Measurements from ENCODE around the gene TMX2.
"Not testable (repeated sequence)": the region's sequence is repeated elsewhere in the genome, so short reads cannot be mapped to it uniquely, and the experiment has no call there.

The TMX2 gene

DNA sequence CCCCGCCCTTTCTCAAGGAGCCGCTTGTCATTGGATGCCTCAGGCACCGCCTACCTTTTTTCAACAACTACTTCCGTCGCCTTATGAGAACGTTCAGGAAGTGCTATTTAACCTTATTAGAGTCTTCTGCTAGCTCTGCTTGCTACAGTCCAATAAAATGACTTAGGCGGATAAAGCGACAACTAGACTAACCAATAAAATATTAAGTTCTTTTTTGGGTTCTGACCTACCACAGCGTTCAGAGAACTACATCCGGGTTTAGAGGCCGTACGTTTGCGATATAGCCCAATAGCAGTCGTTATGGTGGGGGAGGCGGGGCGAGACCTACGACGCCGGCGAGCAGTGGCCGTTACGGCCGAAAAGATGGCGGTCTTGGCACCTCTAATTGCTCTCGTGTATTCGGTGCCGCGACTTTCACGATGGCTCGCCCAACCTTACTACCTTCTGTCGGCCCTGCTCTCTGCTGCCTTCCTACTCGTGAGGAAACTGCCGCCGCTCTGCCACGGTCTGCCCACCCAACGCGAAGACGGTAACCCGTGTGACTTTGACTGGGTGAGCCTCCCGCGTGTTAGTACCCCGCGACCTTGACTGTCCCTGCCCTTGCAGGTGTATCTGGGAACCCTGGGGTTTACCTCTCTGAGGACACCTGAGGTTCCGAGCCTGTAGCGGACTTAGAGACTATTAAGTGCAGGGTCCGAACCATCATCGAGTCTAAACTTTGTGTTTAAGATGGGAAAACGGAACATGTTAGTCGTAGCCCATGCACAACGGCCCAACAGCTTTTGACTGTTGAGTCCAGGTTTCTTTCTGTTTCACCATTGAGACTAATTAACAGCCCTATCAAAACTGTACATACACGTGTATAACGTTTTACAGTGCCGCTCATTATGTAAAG, at the start of gene TMX2:
Gene TMX2 (plus strand): TSS at position 338 of the 895 bp plus-strand sequence. CDS start 26 bp downstream, at position 364.
- DNase-seq, result peak; percentile 94 to 100

DNA sequence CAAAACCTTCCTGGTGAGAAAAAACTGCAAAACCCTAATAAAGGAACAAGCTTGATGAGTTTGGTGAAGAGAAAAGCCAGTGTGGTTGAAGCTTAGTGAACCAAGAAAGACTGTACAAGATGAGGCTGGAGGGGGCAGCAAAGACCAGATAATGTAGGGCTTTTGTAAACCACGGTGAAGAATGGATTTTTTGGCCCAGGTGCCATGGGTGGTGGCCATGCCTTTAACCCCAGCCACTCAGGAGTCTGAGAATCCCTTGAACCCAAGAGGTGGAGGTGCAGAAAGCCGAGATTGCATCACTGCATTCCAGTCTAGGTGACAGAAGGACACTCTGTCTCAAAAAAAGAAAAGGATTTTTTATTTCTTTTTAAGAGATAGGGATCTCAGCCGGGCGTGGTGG, 49.5 kb upstream of the TMX2 start:
- peak in 1 of 2 experiments; percentile 30 for DNase-seq

GRCh38 chr11:57663975-57664374, 48.4 kb upstream of the TMX2 start:
- DNase-seq, result no peak

DNA sequence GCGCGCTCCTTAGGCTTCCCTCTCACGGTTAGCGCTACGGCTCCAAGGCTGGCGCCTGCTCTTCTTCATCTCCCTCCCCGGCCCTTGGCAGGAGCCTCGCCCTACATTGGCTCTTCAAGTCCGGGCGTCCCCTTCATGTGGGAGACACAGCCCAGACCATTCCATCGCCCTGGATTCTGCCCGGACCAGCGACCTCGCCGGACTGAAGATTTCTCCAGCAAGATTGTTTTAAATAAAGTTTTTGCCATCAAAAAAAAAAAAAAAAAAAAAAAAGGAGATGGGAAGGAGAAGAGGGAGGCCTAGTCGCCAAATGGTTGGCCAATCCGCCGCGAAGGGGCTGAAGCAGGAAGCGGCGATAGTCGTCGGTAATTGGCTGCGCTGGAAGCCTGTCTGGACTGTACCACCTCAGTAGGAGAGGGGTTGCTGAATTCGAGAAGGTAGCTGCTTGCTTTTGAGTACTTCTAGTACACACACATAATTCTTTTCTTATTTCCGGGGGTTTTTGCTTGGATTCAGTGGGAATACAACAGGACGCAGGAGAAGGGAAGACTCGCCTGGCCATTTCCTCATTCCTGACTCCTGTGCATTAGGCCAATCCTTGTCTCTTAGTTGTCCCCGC, 45.2 kb upstream of the TMX2 start:
- DNase-seq, result peak; percentile 96 to 98

GRCh38 chr11:57667736-57668433, 44.5 kb upstream of the TMX2 start, which contains the start of gene ZDHHC5:
TSS of gene ZDHHC5 (plus strand) at chr11:57668114. CDS start at chr11:57673091, 4,977 bp downstream.
- peak; percentile 96 to 98 for DNase-seq

- peak in 1 of 2 experiments; percentile 27 for DNase-seq
These were observed 44.0 kb upstream of the TMX2 start for GRCh38 chr11:57668434-57668782.

- no peak for DNase-seq
These were observed 38.1 kb upstream of the TMX2 start for GRCh38 chr11:57674251-57674650.

DNA sequence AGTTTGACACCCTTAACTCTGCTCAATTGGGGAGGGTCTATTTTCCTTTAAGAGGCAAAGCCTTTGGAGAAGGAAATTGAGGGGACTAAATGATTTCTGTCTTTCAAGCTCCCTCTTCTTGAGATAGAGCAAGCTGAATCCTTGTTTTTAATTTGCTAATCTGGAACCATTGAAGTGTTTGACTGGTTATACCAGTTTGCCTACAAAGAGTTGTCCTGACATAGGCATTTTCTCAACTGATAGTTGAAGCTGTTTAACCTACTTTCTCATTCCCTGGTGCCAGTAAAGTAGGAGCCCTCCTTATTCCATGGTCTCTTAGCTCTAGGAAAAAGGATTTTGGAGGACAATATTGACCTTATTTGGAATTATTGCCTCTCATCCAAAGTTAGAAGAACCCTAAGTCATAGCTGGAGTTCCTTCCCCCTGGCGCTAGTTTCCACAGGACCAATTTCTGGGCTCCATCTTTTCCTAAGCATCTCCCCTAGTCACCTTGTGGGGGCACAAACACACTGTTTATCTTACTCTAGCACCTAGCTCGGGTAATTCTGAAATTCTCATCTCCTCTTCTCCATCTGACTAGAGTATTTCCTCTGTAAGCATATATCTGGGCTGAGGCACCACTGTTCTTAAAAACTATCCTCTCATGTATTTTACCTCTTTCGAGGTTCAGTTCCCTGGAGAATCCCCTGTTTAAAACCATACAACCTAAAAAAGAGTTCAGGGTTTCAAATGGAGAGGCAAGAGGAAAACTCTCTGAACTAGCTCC, 37.0 kb upstream of the TMX2 start:
- DNase-seq, result no peak

DNA sequence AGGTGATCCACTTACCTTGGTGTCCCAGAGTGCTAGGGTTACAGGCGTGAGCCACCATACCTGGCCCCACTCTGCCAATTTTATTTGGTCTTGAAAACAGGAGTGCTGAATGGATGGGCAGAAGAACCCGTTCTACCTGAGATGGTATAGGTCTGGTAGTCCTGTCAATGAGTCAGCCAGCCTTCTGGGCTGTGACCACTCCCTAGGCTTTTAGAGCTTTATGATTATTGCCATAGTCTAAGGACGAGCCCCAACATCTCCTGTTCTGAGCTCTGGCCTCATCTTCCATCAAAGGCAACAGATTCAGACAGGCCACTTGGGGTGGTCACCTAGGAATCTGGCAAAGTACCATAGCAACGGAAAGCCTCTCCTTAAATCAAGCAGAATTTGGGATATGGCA, 33.0 kb upstream of the TMX2 start:
- no peak for DNase-seq

GRCh38 chr11:57680552-57680874, 31.9 kb upstream of the TMX2 start:
- no peak for DNase-seq

DNA sequence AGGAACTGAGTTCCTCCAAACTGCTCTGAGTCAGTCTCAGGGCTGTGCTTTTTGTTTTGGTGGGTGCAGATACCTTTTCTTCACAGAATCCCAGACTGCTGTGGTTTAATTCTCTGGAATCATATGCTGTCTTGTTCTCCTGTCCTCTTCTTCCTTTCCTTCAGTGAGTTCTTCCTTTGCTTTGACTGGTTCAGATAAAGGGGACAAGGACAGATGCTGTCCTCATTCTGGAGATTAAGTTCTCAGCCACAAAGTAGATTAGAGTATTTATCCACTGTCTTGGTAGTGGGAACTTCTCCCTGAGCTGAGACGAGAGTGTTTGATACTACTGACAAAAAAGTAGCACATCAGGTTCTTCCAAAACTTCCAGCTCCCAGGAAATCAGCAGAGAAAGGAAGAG, 31.2 kb upstream of the TMX2 start:
- no peak for DNase-seq

DNA sequence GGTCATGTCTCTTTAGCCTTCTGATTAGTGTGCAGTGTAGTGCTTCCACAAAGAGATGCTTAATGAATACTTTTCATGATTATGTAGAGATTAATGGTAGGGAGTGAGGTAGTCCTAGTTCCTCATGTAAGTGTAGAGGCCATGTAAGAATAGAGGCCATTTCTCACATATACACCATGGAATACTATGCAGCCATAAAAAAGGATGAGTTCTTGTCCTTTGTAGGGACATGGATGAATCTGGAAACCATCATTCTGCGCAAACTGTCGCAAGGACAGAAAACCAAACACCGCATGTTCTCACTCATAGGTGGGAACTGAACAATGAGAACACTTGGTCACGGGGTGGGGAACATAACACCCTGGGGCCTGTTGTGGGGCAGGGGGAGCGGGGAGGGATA, 21.9 kb upstream of the TMX2 start:
- not testable (repeated sequence) for DNase-seq

DNA sequence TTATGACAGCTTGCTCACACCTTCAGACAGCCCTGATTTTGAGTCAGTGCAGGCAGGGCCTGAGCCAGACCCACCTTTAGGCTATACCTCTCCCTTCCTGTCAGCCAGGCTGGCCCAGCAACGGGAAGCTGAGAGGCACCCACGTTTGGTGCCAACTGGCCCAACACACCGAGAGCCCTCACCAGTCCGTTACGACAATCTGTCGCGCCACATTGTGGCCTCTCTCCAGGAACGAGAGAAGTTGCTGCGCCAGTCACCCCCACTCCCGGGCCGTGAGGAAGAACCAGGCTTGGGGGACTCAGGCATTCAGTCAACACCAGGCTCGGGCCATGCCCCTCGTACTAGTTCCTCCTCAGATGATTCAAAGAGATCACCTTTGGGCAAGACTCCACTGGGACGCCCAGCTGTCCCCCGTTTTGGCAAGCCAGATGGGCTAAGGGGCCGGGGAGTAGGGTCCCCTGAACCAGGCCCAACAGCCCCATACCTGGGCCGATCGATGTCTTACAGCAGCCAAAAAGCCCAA, 13.5 kb upstream of the TMX2 start:
- DNase-seq, result no peak

DNA sequence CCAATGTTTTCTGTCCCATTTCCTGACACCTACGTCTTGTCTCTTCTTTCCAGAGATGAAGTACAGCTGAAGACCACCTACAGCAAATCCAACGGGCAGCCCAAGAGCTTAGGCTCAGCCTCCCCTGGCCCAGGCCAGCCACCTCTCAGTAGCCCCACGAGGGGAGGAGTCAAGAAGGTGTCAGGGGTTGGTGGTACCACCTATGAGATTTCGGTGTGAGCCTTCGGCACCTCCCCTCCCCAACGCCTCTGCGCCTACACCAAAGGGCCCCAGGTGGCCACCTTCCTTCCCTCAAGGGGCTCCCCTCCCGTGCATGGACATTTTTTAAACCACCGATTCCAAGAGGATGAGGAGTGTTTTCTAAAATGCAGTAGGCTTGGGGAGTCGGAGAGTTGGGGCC, 12.6 kb upstream of the TMX2 start:
- DNase-seq, result no peak

GRCh38 chr11:57700425-57700824, 12.0 kb upstream of the TMX2 start:
- no peak for DNase-seq

GRCh38 chr11:57703341-57703740, 9.1 kb upstream of the TMX2 start:
- no peak for DNase-seq

DNA sequence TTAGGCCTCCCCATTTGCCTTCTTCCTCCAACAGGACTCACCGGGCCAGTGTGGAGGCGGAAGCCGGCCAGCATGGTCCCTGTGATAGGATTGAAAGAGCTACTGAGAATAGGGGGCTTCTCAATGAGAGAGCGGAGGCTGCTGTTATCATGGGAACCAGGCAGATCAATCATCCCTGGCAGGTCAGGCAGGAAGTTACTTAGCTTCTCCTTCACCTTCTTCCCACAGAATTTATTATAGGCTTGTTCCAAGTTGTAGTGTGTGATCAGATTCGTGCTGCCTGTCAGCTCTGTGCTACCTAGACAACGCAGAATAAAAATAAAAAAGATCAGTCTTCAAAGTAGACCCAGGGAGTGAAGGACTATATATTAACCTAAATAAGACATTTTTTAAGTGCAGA, 7.5 kb upstream of the TMX2 start:
- no peak for DNase-seq

DNA sequence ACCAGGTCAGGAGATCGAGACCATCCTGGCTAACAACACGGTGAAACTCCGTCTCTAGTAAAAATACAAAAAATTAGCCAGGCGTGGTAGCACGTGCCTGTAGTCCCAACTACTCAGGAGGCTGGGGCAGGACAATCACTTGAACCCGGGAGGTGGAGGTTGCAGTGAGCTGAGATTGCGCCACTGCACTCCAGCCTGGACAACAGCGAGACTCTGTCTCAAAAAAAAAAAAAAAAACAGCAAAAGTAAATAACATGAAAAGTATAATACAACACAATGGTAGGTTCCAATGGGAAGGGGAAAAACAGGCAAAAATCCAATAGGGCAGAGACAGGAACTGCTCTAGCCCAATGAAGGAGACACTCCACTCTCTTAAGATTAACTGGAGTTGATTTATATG, 7.0 kb upstream of the TMX2 start:
- DNase-seq, result not testable (repeated sequence)

DNA sequence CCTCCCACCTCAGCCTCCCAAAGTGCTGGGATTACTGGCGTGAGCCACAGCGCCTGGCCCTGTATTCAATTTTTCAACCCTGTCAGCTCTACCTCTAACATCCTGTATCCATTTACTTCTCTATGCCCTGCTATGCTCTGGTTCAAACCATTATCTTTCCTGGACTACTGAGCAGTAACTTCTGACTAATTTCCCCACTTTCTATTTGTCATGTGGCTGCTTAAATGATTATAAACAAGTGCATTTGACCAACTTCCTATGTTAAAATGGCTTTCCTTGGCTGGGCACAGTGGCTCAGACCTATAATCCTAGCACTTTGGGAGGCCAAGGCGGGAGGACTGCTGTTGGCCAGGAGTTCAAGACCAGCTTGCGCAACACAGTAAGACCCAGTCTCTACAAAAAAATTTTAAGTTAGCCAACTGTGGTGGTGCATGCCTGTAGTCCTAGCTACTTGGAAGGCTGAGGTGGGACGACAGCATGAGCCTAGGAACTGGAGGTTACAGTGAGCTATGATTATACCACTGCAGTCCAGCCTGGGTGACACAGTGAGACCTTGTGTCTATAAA, 2.5 kb upstream of the TMX2 start:
- DNase-seq, result no peak

- DNase-seq, result peak; percentile 69 to 85
These were observed 758 bp upstream of the TMX2 start, which contains the start of gene MED19 for GRCh38 chr11:57711414-57712255. TSS of gene MED19 (minus strand) at chr11:57712215. CDS start at chr11:57712179, 36 bp downstream.

- DNase-seq, result no peak
These were observed 1.4 kb downstream of the TMX2 start for GRCh38 chr11:57713835-57714234.

Data from SW 1271 (cell line).